ENCODE data around the gene CLCN4.

CLCN4 gene

DNA sequence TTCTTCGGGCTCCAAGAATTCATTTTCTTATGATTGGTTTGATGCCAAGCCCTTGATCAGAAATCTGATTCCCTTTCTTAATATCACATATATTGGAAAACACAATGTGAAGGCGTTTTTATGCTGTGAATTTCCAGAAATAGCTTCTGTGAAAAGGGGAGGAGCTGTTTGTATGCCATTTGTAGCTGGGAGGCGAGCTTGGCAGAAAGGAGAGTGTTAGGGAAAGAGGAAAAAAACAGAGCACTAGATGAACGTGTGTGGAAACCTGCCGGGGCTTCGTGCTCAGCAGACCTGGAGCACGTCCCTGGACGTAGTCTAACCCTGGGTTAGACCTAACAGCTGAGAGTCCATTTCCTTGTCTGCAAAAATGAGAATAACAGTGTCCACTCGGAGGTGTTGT lies 3.4 kb downstream of the CLCN4 start:
- TF ChIP-seq TAF1 (IDR thresholded peaks at IDR 0.05; ENCODE audit: low read depth, low read length) (no peak), POLR2A (IDR thresholded peaks at IDR 0.05; ENCODE audit: low read depth, low read length) (no peak), PAX5 (IDR thresholded peaks at IDR 0.05; ENCODE audit: insufficient read depth, low read length, severe bottlenecking) (no peak), POU2F2 (IDR thresholded peaks at IDR 0.05; ENCODE audit: low read depth, low read length) (no peak), SPI1 (IDR thresholded peaks at IDR 0.05; ENCODE audit: low read depth, low read length) (no peak)
- DNase-seq (ENCODE audit: insufficient read length, low spot score) = no peak
- FAIRE-seq = peak; percentile 16

GRCh38 chrX:10163031-10163430 lies 6.3 kb downstream of the CLCN4 start:
- no peak for FAIRE-seq
- DNase-seq (ENCODE audit: insufficient read length, low spot score) = no peak
- TF ChIP-seq TAF1 (IDR thresholded peaks at IDR 0.05; ENCODE audit: low read depth, low read length) = no peak
- TF ChIP-seq PAX5 (IDR thresholded peaks at IDR 0.05; ENCODE audit: insufficient read depth, low read length, severe bottlenecking) = no peak
- TF ChIP-seq POLR2A (IDR thresholded peaks at IDR 0.05; ENCODE audit: low read depth, low read length) = no peak
- no peak for TF ChIP-seq POU2F2 (IDR thresholded peaks at IDR 0.05; ENCODE audit: low read depth, low read length)
- TF ChIP-seq SPI1 (IDR thresholded peaks at IDR 0.05; ENCODE audit: low read depth, low read length) = no peak
- no peak for TF ChIP-seq POLR2AphosphoS5 (IDR thresholded peaks at IDR 0.05; ENCODE audit: low read depth, low read length)

- FAIRE-seq (no peak), DNase-seq (ENCODE audit: insufficient read length, low spot score) (no peak)
- TF ChIP-seq POU2F2 (IDR thresholded peaks at IDR 0.05; ENCODE audit: low read depth, low read length) (no peak), TAF1 (IDR thresholded peaks at IDR 0.05; ENCODE audit: low read depth, low read length) (no peak), POLR2AphosphoS5 (IDR thresholded peaks at IDR 0.05; ENCODE audit: low read depth, low read length) (no peak), PAX5 (IDR thresholded peaks at IDR 0.05; ENCODE audit: insufficient read depth, low read length, severe bottlenecking) (no peak), SPI1 (IDR thresholded peaks at IDR 0.05; ENCODE audit: low read depth, low read length) (no peak), POLR2A (IDR thresholded peaks at IDR 0.05; ENCODE audit: low read depth, low read length) (no peak)
Measured at GRCh38 chrX:10164879-10165278, 8.1 kb downstream of the CLCN4 start.

DNA sequence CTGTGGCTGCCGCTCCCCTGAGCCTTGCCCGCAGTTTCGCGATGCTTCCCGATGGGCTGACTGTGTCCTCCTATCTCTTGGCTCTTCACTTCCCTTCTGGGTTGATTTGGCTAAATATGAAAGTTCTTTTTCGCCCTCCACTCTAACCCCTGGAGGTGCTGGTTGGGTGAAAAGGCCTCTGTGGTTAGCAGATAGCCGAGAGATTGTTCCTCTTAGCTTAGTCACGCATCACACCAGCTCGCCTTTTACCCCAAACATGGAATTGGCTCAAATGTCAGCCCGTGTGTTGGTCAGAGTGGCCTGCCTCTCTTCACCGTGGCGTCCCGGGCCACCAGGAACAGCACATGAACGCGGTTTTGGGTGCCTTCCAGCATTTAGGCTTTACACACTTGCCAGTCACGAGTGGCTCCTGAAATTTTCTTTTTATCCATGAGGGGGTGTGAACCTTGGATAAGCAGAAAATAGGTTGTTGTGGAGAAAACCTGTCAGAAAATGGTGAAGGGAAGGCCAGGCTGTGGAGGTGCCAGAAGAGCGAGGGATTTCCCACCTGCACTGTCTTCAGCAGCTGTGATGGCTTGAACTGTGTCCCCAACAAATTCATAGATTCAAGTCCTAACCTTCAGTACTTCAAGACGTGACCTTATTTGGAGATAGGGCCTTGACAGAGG lies 8.9 kb downstream of the CLCN4 start:
- peak; percentile 82 for FAIRE-seq
- TF ChIP-seq POLR2AphosphoS5 (IDR thresholded peaks at IDR 0.05; ENCODE audit: low read depth, low read length) (no peak), SPI1 (IDR thresholded peaks at IDR 0.05; ENCODE audit: low read depth, low read length) (peak; percentile 55; the same call in 1 of the 2 replicates)
- no peak for DNase-seq (ENCODE audit: insufficient read length, low spot score)

- no peak for TF ChIP-seq POLR2A (IDR thresholded peaks at IDR 0.05; ENCODE audit: low read depth, low read length)
- TF ChIP-seq TAF1 (IDR thresholded peaks at IDR 0.05; ENCODE audit: low read depth, low read length) = no peak
- TF ChIP-seq POLR2AphosphoS5 (IDR thresholded peaks at IDR 0.05; ENCODE audit: low read depth, low read length) = no peak
- TF ChIP-seq SPI1 (IDR thresholded peaks at IDR 0.05; ENCODE audit: low read depth, low read length) = no peak
- TF ChIP-seq POU2F2 (IDR thresholded peaks at IDR 0.05; ENCODE audit: low read depth, low read length) = no peak
- no peak for TF ChIP-seq PAX5 (IDR thresholded peaks at IDR 0.05; ENCODE audit: insufficient read depth, low read length, severe bottlenecking)
Measured at GRCh38 chrX:10166248-10166716, 9.5 kb downstream of the CLCN4 start.

GRCh38 chrX:10166731-10167151 lies 10.0 kb downstream of the CLCN4 start:
- TF ChIP-seq POU2F2 (IDR thresholded peaks at IDR 0.05; ENCODE audit: low read depth, low read length) (no peak), SPI1 (IDR thresholded peaks at IDR 0.05; ENCODE audit: low read depth, low read length) (peak; percentile 81)
- DNase-seq (ENCODE audit: insufficient read length, low spot score) (no peak), FAIRE-seq (peak; percentile 68)

More at GRCh38 chrX:10166248-10166716, 9.5 kb downstream of the CLCN4 start:
- no peak for FAIRE-seq
- no peak for DNase-seq (ENCODE audit: insufficient read length, low spot score)

GRCh38 chrX:10167573-10167972 lies 10.8 kb downstream of the CLCN4 start:
- FAIRE-seq = peak; percentile 95
- TF ChIP-seq POU2F2 (IDR thresholded peaks at IDR 0.05; ENCODE audit: low read depth, low read length) (no peak), POLR2A (IDR thresholded peaks at IDR 0.05; ENCODE audit: low read depth, low read length) (no peak), SPI1 (IDR thresholded peaks at IDR 0.05; ENCODE audit: low read depth, low read length) (no peak), TAF1 (IDR thresholded peaks at IDR 0.05; ENCODE audit: low read depth, low read length) (no peak), PAX5 (IDR thresholded peaks at IDR 0.05; ENCODE audit: insufficient read depth, low read length, severe bottlenecking) (no peak), POLR2AphosphoS5 (IDR thresholded peaks at IDR 0.05; ENCODE audit: low read depth, low read length) (no peak)
- no peak for DNase-seq (ENCODE audit: insufficient read length, low spot score)

GRCh38 chrX:10168226-10168625 lies 11.5 kb downstream of the CLCN4 start:
- FAIRE-seq (peak; percentile 71), DNase-seq (ENCODE audit: insufficient read length, low spot score) (no peak)
- TF ChIP-seq POLR2AphosphoS5 (IDR thresholded peaks at IDR 0.05; ENCODE audit: low read depth, low read length) (no peak), SPI1 (IDR thresholded peaks at IDR 0.05; ENCODE audit: low read depth, low read length) (no peak), POU2F2 (IDR thresholded peaks at IDR 0.05; ENCODE audit: low read depth, low read length) (no peak), TAF1 (IDR thresholded peaks at IDR 0.05; ENCODE audit: low read depth, low read length) (no peak)

DNA sequence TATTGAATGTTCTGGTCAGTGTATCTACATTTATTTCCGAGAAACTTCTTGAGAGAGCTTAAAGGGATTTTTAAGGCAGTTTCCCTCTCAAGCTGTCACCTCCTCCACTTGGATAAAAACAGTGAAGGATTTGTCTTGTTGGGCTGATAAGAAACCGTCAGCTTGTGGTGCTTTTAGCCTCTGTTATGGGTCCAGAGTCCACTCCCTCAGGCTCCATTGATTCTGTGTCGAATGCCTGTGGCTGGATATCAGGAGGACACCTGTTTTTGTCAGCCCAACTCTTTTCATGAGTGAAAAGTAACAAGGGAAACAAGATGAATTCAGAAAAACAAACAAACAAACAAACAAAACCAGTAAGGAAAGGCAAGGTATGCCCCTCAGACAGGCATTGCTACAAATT lies 12.4 kb downstream of the CLCN4 start:
- TF ChIP-seq PAX5 (IDR thresholded peaks at IDR 0.05; ENCODE audit: insufficient read depth, low read length, severe bottlenecking) (no peak), POU2F2 (IDR thresholded peaks at IDR 0.05; ENCODE audit: low read depth, low read length) (no peak), SPI1 (IDR thresholded peaks at IDR 0.05; ENCODE audit: low read depth, low read length) (no peak), POLR2A (IDR thresholded peaks at IDR 0.05; ENCODE audit: low read depth, low read length) (no peak), TAF1 (IDR thresholded peaks at IDR 0.05; ENCODE audit: low read depth, low read length) (no peak), POLR2AphosphoS5 (IDR thresholded peaks at IDR 0.05; ENCODE audit: low read depth, low read length) (no peak)
- DNase-seq (ENCODE audit: insufficient read length, low spot score) (no peak), FAIRE-seq (no peak)

GRCh38 chrX:10171249-10171648 lies 14.5 kb downstream of the CLCN4 start:
- TF ChIP-seq POLR2A (IDR thresholded peaks at IDR 0.05; ENCODE audit: low read depth, low read length) (no peak), TAF1 (IDR thresholded peaks at IDR 0.05; ENCODE audit: low read depth, low read length) (no peak), POU2F2 (IDR thresholded peaks at IDR 0.05; ENCODE audit: low read depth, low read length) (no peak), POLR2AphosphoS5 (IDR thresholded peaks at IDR 0.05; ENCODE audit: low read depth, low read length) (no peak), SPI1 (IDR thresholded peaks at IDR 0.05; ENCODE audit: low read depth, low read length) (peak; percentile 84), PAX5 (IDR thresholded peaks at IDR 0.05; ENCODE audit: insufficient read depth, low read length, severe bottlenecking) (no peak)
- no peak for FAIRE-seq
- DNase-seq (ENCODE audit: insufficient read length, low spot score) = no peak
